ENCODE measurements around the gene IQUB.

DNA sequence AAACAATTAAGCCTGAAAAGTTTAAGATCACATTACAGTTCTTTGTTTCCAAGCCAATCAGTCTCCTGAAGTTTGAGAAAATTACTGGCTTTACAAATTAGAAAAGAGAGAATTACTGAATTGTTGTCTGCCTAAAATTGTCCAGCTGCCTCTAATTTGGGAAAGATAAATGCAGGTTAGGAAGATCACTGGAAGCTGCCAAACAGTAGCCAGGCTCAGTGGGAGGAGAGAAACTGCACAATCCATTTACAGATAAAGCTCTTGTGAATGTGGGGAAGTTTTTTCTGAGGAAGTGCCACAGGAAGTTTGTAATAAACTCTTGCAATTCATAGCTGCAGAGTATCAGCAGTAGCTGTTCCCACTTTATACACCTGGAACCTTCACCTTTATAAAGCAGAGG is 100.7 kb downstream of the IQUB start:
- TF ChIP-seq, protein P1, sequence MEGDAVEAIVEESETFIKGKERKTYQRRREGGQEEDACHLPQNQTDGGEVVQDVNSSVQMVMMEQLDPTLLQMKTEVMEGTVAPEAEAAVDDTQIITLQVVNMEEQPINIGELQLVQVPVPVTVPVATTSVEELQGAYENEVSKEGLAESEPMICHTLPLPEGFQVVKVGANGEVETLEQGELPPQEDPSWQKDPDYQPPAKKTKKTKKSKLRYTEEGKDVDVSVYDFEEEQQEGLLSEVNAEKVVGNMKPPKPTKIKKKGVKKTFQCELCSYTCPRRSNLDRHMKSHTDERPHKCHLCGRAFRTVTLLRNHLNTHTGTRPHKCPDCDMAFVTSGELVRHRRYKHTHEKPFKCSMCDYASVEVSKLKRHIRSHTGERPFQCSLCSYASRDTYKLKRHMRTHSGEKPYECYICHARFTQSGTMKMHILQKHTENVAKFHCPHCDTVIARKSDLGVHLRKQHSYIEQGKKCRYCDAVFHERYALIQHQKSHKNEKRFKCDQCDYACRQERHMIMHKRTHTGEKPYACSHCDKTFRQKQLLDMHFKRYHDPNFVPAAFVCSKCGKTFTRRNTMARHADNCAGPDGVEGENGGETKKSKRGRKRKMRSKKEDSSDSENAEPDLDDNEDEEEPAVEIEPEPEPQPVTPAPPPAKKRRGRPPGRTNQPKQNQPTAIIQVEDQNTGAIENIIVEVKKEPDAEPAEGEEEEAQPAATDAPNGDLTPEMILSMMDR (IDR thresholded peaks at IDR 0.05) = no peak
- TF ChIP-seq POLR2A (IDR thresholded peaks at IDR 0.05) = no peak
- TF ChIP-seq EP300 (IDR thresholded peaks at IDR 0.05) = no peak

All from ovary (tissue), 3 donors.